ENCODE results near the gene MTUS2. TPM values are rescaled to one million over a fixed set of nuclear protein-coding genes. Genes with fewer than 3 reads are reported as not detected.

Gene MTUS2
- total and polyA plus RNA-seq, 2 of the 8 experiments (the other 6 are each of a cell fraction or from before 2014, with no cell fraction given) = 0.18 to 0.80 TPM

DNA sequence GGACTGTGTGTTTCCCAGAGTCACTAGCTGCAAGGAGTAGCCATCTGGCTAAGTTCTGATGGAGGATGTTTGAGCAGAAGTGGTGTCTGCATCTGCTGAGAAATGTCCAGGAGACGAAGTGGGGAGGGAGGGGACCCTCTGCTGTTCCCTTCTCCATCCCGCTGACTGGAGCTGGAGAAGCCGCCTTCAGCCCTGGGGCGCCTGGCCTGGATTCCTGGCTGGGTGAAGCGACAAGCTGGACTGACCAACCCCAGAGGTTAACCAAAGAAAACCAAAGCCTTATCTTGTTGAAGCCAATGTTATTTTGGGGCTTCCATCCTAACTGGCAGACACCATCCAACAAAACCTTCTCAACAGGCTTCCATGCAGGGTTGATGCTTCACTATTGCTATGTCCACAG is 707.8 kb downstream of the MTUS2 start:
- no peak overlapping the region for H4K5ac ChIP-seq (ENCODE audit: insufficient read length, low read depth, low read length)
- H3K27ac ChIP-seq (ENCODE audit: low read depth, low read length) = no peak overlapping the region
- no peaks in the 10 kb centered on the region for H3K4me1 ChIP-seq (replicated peaks in 1 of 4; ENCODE audit: control insufficient read depth in 3 of 4, insufficient read depth in 4 of 4, low read length in 3 of 4)
- H4K8ac ChIP-seq (ENCODE audit: extremely low read depth, insufficient read depth, low read length) = no peak overlapping the region
- H3K4ac ChIP-seq (replicated peaks; ENCODE audit: insufficient read length, low read depth, low read length) = no peak overlapping the region
- H2BK12ac ChIP-seq (ENCODE audit: low read depth, low read length) = no peak overlapping the region
- H3K18ac ChIP-seq (ENCODE audit: extremely low read depth, low read length) = no peak overlapping the region
- H4K91ac ChIP-seq (replicated peaks; ENCODE audit: insufficient read length, low read length) = no peak overlapping the region
- no peak overlapping the region for H3K4me3 ChIP-seq (ENCODE audit: extremely low read depth in 1 of 4, insufficient read depth in 2 of 4, low read depth in 3 of 4, low read length in 4 of 4)
- no peak overlapping the region for H3K4me2 ChIP-seq (ENCODE audit: insufficient read depth in 1 of 2, low read depth in 2 of 2, low read length in 2 of 2)
- DNase-seq (ENCODE audit: low read depth in 1 of 2, low spot score in 2 of 2) = no peak
- H2AK5ac ChIP-seq (ENCODE audit: low read depth, low read length) = no peak overlapping the region
- peaks cover 0 to 13% of the 10 kb centered on the region in 2 experiments; a peak in 1 of 4 replicates for H3K79me2 ChIP-seq (ENCODE audit: control insufficient read depth in 1 of 2, insufficient read depth in 2 of 2, low read length in 2 of 2)
- ChIA-PET POLR2A (ENCODE audit: partially characterized antibody) (interaction anchor here (0.6 to 1.5 kb wide), 4 partner anchors 12 to 54 kb away, joined by 3 to 6 read pairs (median 4); no protein-coding TSS in a partner anchor), CTCF (ENCODE audit: partially characterized antibody) (interaction anchor here (0.5 to 2.5 kb wide), 5 partner anchors 9 to 180 kb away, joined by 3 to 13 read pairs (median 6); no protein-coding TSS in a partner anchor)
- H2BK120ac ChIP-seq (replicated peaks; ENCODE audit: low read depth, low read length) = no peak overlapping the region
- FAIRE-seq = no peak
- no peak overlapping the region for H2BK5ac ChIP-seq (ENCODE audit: low read depth, low read length)
- peaks cover 7% of the 10 kb centered on the region; the same call in 1 of the 2 replicates for H3K79me1 ChIP-seq (ENCODE audit: low read depth, low read length)
- no peak overlapping the region for H3K56ac ChIP-seq (replicated peaks; ENCODE audit: insufficient read length, low read depth, low read length)
- 100% methylated on average over 5 of the region's 5 CpGs; no CpG with 5 or more reads in 1 of the 2 experiments for WGBS, 2 experiments (ENCODE audit: extremely low coverage in 1 of 2, insufficient coverage in 1 of 2, insufficient read length in 1 of 2, insufficient replicate concordance in 2 of 2, low coverage in 1 of 2, low lambda C conversion rate in 2 of 2, missing lambda C conversion rate in 1 of 2)
- no peaks in the 10 kb centered on the region for H3K27me3 ChIP-seq (replicated peaks in 1 of 4; ENCODE audit: control insufficient read depth in 3 of 4, extremely low read depth in 1 of 4, insufficient read depth in 3 of 4, low read length in 3 of 4)
- peaks cover 9 to 11% of the 10 kb centered on the region in 2 experiments for H4K20me1 ChIP-seq (replicated peaks in 1 of 2; ENCODE audit: control insufficient read depth in 1 of 2, insufficient read depth in 2 of 2, low read length in 2 of 2)
- no peak overlapping the region for H2BK15ac ChIP-seq (ENCODE audit: low read length)
- H2BK20ac ChIP-seq (ENCODE audit: low read length) = no peak overlapping the region
- H2AFZ ChIP-seq (ENCODE audit: low read length) = no peak overlapping the region
- H3K36me3 ChIP-seq (ENCODE audit: control insufficient read depth in 2 of 4, insufficient read depth in 4 of 4, low read length in 3 of 4) = peaks cover 15 to 76% (median 51%) of the 10 kb centered on the region in 4 experiments
- no peak overlapping the region for H3K9ac ChIP-seq (replicated peaks in 1 of 4; ENCODE audit: extremely low read depth in 1 of 4, low read depth in 3 of 4, low read length in 3 of 4)
- no peak overlapping the region for H3K14ac ChIP-seq (ENCODE audit: insufficient read length)
- H3K23me2 ChIP-seq (ENCODE audit: low read depth, low read length) = no peaks in the 10 kb centered on the region
- H3K9me3 ChIP-seq (ENCODE audit: insufficient read depth in 2 of 2, low read depth in 1 of 2, low read length in 1 of 2) = no peaks in the 10 kb centered on the region
- no peak overlapping the region for H3K23ac ChIP-seq (ENCODE audit: insufficient read length)
- TF ChIP-seq, protein P1, sequence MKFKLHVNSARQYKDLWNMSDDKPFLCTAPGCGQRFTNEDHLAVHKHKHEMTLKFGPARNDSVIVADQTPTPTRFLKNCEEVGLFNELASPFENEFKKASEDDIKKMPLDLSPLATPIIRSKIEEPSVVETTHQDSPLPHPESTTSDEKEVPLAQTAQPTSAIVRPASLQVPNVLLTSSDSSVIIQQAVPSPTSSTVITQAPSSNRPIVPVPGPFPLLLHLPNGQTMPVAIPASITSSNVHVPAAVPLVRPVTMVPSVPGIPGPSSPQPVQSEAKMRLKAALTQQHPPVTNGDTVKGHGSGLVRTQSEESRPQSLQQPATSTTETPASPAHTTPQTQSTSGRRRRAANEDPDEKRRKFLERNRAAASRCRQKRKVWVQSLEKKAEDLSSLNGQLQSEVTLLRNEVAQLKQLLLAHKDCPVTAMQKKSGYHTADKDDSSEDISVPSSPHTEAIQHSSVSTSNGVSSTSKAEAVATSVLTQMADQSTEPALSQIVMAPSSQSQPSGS (IDR thresholded peaks at IDR 0.05; ENCODE audit: low read length) = no peak
- TF ChIP-seq RFX5 (IDR thresholded peaks at IDR 0.05; ENCODE audit: borderline replicate concordance, low read depth, low read length) (no peak), CHD1 (IDR thresholded peaks at IDR 0.05; ENCODE audit: low read depth, low read length) (no peak), CEBPB (IDR thresholded peaks at IDR 0.05; ENCODE audit: low read depth, low read length) (no peak), TBP (IDR thresholded peaks at IDR 0.05; ENCODE audit: low read depth, low read length) (no peak)
